Stimulated activated naive CD8-positive, alpha-beta T cell treated with anti-CD3 and anti-CD28 coated beads, Interleukin-15, Interleukin-2, amounts not matched to agents 100 ng/mL and 50 ng/mL, for 24 hours (primary cell): ENCODE data around the gene GRIK1.
"Not testable (repeated sequence)": the region's sequence is repeated elsewhere in the genome, so short reads cannot be mapped to it uniquely, and the experiment has no call there.

ENCODE experiments used
- H3K27ac Mint-ChIP-seq: one replicate; pipeline ENCODE4 v1.8.0; 2021; ENCODE audit warnings: mild to moderate bottlenecking, mixed read lengths
- H3K27me3 Mint-ChIP-seq: one replicate; pipeline ENCODE4 v1.8.0; 2021; ENCODE audit warnings: mixed read lengths
- H3K36me3 Mint-ChIP-seq: one replicate; pipeline ENCODE4 v1.8.0; 2021; ENCODE audit warnings: low read depth, mixed read lengths
- H3K4me1 Mint-ChIP-seq: one replicate; pipeline ENCODE4 v1.8.0; 2021; ENCODE audit warnings: low read depth, mixed read lengths
- H3K4me3 Mint-ChIP-seq: one replicate; pipeline ENCODE4 v1.8.0; 2021; ENCODE audit warnings: mild to moderate bottlenecking, mixed read lengths
- H3K9me3 Mint-ChIP-seq: one replicate; pipeline ENCODE4 v1.8.0; 2021; ENCODE audit warnings: mixed read lengths

The GRIK1 gene

GRCh38 chr21:29613877-29614276 is 325.9 kb downstream of the GRIK1 start:
- Mint-ChIP-seq H3K9me3 (peaks cover 3% of the 10 kb centered on the region), H3K4me3 (no peak overlapping the region), H3K27ac (no peak overlapping the region), H3K36me3 (no peaks in the 10 kb centered on the region), H3K27me3 (no peaks in the 10 kb centered on the region), H3K4me1 (no peaks in the 10 kb centered on the region)

- no peak overlapping the region for H3K27ac Mint-ChIP-seq
- H3K27me3 Mint-ChIP-seq, result no peaks in the 10 kb centered on the region
- H3K36me3 Mint-ChIP-seq, result no peaks in the 10 kb centered on the region
- H3K4me3 Mint-ChIP-seq, result no peak overlapping the region
- H3K9me3 Mint-ChIP-seq, result peaks cover 3% of the 10 kb centered on the region
- H3K4me1 Mint-ChIP-seq, result no peaks in the 10 kb centered on the region
Measured at GRCh38 chr21:29613021-29613420, 326.8 kb downstream of the GRIK1 start.

- peaks cover 3% of the 10 kb centered on the region for H3K9me3 Mint-ChIP-seq
- no peaks in the 10 kb centered on the region for H3K4me1 Mint-ChIP-seq
- no peak overlapping the region for H3K27ac Mint-ChIP-seq
- no peak overlapping the region for H3K4me3 Mint-ChIP-seq
- H3K27me3 Mint-ChIP-seq, result no peaks in the 10 kb centered on the region
- no peaks in the 10 kb centered on the region for H3K36me3 Mint-ChIP-seq
Measured at GRCh38 chr21:29610779-29611360, 328.9 kb downstream of the GRIK1 start.

GRCh38 chr21:29606613-29607012 is 333.2 kb downstream of the GRIK1 start:
- H3K36me3 Mint-ChIP-seq, result no peaks in the 10 kb centered on the region
- no peaks in the 10 kb centered on the region for H3K9me3 Mint-ChIP-seq
- no peak overlapping the region for H3K27ac Mint-ChIP-seq
- no peak overlapping the region for H3K4me3 Mint-ChIP-seq
- no peaks in the 10 kb centered on the region for H3K4me1 Mint-ChIP-seq
- H3K27me3 Mint-ChIP-seq, result no peaks in the 10 kb centered on the region

GRCh38 chr21:29605219-29605618 is 334.6 kb downstream of the GRIK1 start:
- not testable (repeated sequence) for H3K27me3 Mint-ChIP-seq, H3K4me1 Mint-ChIP-seq, H3K36me3 Mint-ChIP-seq, H3K4me3 Mint-ChIP-seq, H3K27ac Mint-ChIP-seq, H3K9me3 Mint-ChIP-seq

- H3K4me1 Mint-ChIP-seq, result no peaks in the 10 kb centered on the region
- no peaks in the 10 kb centered on the region for H3K27me3 Mint-ChIP-seq
- H3K9me3 Mint-ChIP-seq, result no peaks in the 10 kb centered on the region
- H3K27ac Mint-ChIP-seq, result no peak overlapping the region
- no peak overlapping the region for H3K4me3 Mint-ChIP-seq
- no peaks in the 10 kb centered on the region for H3K36me3 Mint-ChIP-seq
Measured at GRCh38 chr21:29604076-29604475, 335.7 kb downstream of the GRIK1 start.

GRCh38 chr21:29601047-29601446 is 338.7 kb downstream of the GRIK1 start:
- Mint-ChIP-seq H3K36me3 (peaks cover 6% of the 10 kb centered on the region), H3K27ac (no peak overlapping the region), H3K27me3 (no peaks in the 10 kb centered on the region), H3K9me3 (no peaks in the 10 kb centered on the region), H3K4me3 (no peak overlapping the region), H3K4me1 (no peaks in the 10 kb centered on the region)

GRCh38 chr21:29586696-29587095 is 353.1 kb downstream of the GRIK1 start:
- H3K36me3 Mint-ChIP-seq, result no peaks in the 10 kb centered on the region
- H3K9me3 Mint-ChIP-seq, result no peaks in the 10 kb centered on the region
- no peaks in the 10 kb centered on the region for H3K4me1 Mint-ChIP-seq
- no peaks in the 10 kb centered on the region for H3K27me3 Mint-ChIP-seq
- H3K27ac Mint-ChIP-seq, result no peak overlapping the region
- no peak overlapping the region for H3K4me3 Mint-ChIP-seq

GRCh38 chr21:29585462-29585861 is 354.3 kb downstream of the GRIK1 start:
- Mint-ChIP-seq H3K27ac (no peak overlapping the region), H3K4me1 (no peaks in the 10 kb centered on the region), H3K9me3 (no peaks in the 10 kb centered on the region), H3K4me3 (no peak overlapping the region), H3K36me3 (no peaks in the 10 kb centered on the region), H3K27me3 (no peaks in the 10 kb centered on the region)

GRCh38 chr21:29583424-29583924 is 356.3 kb downstream of the GRIK1 start:
- Mint-ChIP-seq H3K4me1 (no peaks in the 10 kb centered on the region), H3K9me3 (no peaks in the 10 kb centered on the region), H3K27ac (no peak overlapping the region), H3K4me3 (no peak overlapping the region), H3K27me3 (no peaks in the 10 kb centered on the region), H3K36me3 (no peaks in the 10 kb centered on the region)

- H3K9me3 Mint-ChIP-seq, result no peaks in the 10 kb centered on the region
- no peaks in the 10 kb centered on the region for H3K27me3 Mint-ChIP-seq
- H3K27ac Mint-ChIP-seq, result no peak overlapping the region
- H3K36me3 Mint-ChIP-seq, result no peaks in the 10 kb centered on the region
- no peaks in the 10 kb centered on the region for H3K4me1 Mint-ChIP-seq
- no peak overlapping the region for H3K4me3 Mint-ChIP-seq
Measured at GRCh38 chr21:29582855-29583254, 356.9 kb downstream of the GRIK1 start.

- H3K4me1 Mint-ChIP-seq, result no peaks in the 10 kb centered on the region
- no peaks in the 10 kb centered on the region for H3K27me3 Mint-ChIP-seq
- no peak overlapping the region for H3K4me3 Mint-ChIP-seq
- H3K27ac Mint-ChIP-seq, result no peak overlapping the region
- H3K9me3 Mint-ChIP-seq, result no peaks in the 10 kb centered on the region
- H3K36me3 Mint-ChIP-seq, result no peaks in the 10 kb centered on the region
Measured at GRCh38 chr21:29581393-29581792, 358.4 kb downstream of the GRIK1 start.

GRCh38 chr21:29580732-29581285 is 359.0 kb downstream of the GRIK1 start:
- Mint-ChIP-seq H3K27ac (no peak overlapping the region), H3K27me3 (no peaks in the 10 kb centered on the region), H3K4me3 (no peak overlapping the region), H3K36me3 (peaks cover 2% of the 10 kb centered on the region), H3K9me3 (no peaks in the 10 kb centered on the region), H3K4me1 (no peaks in the 10 kb centered on the region)

- Mint-ChIP-seq H3K27ac (no peak overlapping the region), H3K9me3 (no peaks in the 10 kb centered on the region), H3K27me3 (no peaks in the 10 kb centered on the region), H3K36me3 (peaks cover 4% of the 10 kb centered on the region), H3K4me3 (no peak overlapping the region), H3K4me1 (no peaks in the 10 kb centered on the region)
Measured at GRCh38 chr21:29578306-29578705, 361.5 kb downstream of the GRIK1 start.

- Mint-ChIP-seq H3K4me1 (no peaks in the 10 kb centered on the region), H3K4me3 (no peak overlapping the region), H3K27ac (no peak overlapping the region), H3K27me3 (no peaks in the 10 kb centered on the region), H3K36me3 (peaks cover 4% of the 10 kb centered on the region), H3K9me3 (no peaks in the 10 kb centered on the region)
Measured at GRCh38 chr21:29571949-29572348, 367.8 kb downstream of the GRIK1 start.

GRCh38 chr21:29568020-29568697 is 371.6 kb downstream of the GRIK1 start:
- H3K36me3 Mint-ChIP-seq, result no peaks in the 10 kb centered on the region
- H3K27ac Mint-ChIP-seq, result no peak overlapping the region
- no peaks in the 10 kb centered on the region for H3K27me3 Mint-ChIP-seq
- H3K4me3 Mint-ChIP-seq, result no peak overlapping the region
- no peaks in the 10 kb centered on the region for H3K9me3 Mint-ChIP-seq
- H3K4me1 Mint-ChIP-seq, result no peaks in the 10 kb centered on the region
